IPS DF 4.7 (cell line): ENCODE results near the gene DLX1.

Source experiments
- DNase-seq: peaks from one replicate; pipeline ENCODE4 v3.0.0-alpha.2; 2013; ENCODE audit warnings: low spot score; ENCODE audit errors: extremely low read depth

DLX1 gene

DNA sequence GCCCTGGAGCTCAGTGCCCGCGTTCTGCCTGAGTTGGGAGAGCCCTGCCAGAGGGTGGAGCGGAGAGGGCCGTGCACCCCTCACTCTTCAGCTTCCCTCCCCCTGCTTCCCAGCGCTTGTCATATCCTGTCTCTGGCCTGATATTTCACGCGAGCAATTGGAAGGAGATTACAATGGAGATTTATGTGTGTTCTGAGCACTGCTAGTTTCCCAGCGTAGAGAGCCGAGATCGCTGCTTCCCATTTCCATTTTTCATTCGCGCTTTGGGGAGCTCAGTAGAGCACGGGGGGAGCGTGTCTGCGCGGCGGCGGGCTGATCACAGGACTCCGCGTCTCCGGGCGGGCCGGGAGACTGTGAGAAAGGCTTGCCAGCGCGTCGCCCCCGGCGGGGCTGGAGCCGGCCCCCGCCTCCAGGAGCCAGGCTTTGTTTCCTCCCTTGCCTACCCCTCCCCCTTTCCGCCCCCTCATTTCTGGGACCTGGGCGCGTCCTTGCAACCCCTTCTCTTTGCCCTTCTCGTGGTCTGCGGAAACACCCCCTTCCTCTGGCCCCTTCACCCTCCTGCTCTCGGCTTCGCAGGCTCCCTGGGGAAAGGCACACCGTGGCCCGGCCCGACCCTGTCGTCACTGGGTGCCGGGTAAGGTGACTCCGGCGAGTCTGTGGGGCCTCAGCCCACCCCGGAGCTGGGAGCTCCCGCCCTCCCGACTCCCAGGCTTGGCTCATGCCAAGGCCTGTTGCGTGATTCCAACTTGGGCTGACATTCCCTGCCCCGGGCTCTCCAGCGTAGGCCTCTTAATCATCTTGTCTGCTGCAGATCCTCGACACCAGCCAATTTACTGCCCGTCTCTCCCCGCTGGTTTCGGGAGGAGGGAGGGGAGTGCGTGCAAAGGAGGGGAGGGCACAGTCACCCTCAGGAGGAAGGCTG, 11.6 kb downstream of the DLX1 start:
- no peak for DNase-seq

DNA sequence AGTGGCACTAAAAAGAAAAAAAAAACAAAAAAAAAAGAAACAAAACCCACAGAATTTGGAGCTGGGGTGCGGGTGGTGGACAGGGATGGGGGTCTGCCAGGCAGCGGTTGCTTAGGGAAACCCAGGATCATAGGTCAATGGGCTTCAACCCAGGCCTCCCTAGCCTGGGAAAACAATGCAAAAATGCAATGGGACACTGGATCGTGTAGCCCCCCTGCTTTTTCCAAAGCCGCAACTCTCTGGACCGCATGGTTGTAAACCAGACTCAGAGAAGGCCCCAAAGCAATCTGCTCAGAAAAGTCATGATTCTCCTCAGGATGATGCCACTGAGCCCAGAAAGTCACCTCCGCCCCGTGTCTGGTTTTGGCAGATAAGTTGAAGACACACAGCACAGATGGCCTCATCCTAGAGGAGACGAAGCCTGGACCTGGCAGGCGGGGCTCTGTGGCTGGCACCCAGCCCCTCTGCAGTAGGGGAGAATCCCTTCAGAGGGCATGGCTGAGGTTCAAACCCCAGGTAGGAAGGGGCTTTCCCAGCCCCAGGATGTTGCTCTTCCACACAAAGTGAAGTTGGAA, 12.3 kb downstream of the DLX1 start:
- no peak for DNase-seq

DNA sequence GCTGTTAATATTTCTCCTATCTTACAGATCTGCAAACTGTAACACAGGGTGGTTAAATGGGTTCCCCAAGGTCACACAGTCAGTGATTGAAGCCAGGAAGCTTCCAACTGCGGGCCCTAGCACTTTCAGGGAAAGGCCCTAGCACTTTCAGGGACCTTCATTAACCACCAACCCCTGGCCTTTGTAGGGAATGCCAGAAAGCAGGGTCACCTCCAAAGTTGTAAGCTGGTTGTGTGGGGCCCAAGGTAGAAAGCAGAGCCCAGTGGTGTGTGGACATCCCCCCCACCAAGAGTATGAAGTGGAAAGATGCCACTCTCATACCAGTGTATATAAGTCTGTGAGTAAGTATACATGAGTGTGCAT, 13.0 kb downstream of the DLX1 start:
- DNase-seq = no peak

- DNase-seq = no peak
Measured at GRCh38 chr2:172098650-172099471, 13.6 kb downstream of the DLX1 start.

DNA sequence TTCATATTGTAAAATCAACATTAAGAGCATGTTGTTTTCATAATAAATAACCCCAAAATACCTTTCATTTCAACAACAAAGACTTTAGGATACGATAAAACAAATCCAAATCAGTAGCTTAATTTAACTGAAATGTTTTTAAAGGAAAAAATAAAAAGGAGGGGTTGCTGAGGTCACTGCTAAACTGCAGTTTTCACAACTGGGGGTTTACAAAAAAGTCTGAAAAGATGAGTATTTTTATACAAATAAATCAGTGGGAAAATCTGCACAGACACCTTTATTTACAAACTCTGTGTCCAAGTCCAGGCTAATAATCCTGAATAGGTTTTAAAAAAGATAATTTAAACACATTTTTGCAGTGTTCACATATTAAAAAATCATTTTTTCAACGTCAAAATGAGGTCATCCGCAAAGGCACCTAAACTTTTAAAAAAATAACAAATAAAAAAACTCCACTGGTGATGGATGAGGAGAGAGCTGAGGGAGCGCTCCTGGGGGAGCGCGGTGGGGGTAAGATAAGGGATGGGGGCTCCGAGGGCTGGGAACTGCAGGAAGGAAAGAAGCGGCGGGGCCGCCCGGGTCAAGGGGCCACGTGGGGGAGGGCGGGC, 14.3 kb downstream of the DLX1 start:
- DNase-seq = no peak

DNA sequence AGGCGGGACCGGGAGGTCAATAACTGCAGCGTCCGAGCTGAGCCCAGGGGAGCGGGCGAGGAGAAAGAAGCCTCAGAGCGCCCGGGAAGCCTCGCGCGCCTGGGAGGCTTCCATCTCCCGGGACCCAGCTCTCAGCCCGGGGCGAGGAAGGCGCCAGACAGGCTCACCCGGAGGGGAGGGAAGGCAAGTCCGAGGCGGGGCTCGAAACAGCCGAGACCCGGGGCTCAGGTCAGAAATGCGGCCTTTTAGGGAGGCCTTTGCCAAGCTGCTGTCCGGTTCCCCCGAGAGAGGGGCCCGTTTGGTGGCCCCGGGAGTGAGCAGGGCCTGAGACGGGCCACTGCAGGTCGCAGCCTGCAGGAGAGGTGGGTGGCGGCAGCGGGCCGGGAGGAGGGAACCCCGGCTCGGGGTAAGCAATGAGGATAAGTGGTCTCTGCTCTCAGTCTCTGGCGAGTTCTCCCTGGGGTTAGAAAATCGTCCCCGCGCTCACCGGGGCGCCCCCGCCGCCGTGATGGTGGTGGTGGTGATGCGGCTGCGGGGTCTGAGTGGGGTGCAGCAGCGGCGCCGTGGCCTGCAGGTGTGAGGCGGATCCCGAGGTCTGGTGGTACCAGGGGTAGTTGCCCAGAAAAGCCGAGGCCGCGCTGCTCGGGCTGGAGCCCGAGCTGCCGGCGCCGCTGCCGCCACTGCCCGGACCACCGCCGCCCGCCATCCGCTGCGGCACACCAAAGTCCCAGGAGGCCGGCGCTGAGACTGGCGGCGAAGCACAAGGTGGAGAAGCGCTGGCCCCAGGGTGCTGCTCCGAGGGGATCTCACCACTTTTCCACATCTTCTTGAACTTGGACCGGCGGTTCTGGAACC, 15.0 kb downstream of the DLX1 start:
- DNase-seq = no peak

GRCh38 chr2:172100935-172101820, 15.9 kb downstream of the DLX1 start:
- DNase-seq = no peak

DNA sequence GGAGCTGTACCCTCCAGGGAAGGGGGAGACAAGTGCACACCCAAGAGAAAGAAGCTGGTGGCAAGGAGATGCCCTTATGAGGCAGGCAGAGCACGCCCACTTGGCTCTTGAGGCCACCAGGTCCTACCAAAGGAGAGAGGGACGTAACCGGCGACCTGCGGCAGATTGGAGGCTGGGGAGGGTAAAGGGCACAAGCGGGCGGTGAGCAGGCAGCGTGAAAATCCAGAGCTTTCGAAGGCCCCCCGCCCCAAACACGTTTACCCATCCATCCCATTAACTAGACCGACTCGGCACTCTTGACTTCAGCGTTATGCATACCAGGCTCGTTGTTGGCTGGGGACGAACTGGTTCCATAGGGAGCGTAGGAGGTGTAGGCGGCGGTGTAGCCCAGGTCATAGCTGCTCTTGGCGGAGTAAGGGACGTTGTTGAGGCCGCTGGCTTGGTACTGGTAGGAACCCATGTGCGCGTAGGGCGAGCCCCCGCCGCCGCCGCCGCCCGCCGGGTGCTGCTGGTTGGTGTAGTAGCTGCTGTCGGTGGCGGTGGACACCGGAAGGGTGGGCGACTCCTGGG, 16.6 kb downstream of the DLX1 start:
- no peak for DNase-seq

DNA sequence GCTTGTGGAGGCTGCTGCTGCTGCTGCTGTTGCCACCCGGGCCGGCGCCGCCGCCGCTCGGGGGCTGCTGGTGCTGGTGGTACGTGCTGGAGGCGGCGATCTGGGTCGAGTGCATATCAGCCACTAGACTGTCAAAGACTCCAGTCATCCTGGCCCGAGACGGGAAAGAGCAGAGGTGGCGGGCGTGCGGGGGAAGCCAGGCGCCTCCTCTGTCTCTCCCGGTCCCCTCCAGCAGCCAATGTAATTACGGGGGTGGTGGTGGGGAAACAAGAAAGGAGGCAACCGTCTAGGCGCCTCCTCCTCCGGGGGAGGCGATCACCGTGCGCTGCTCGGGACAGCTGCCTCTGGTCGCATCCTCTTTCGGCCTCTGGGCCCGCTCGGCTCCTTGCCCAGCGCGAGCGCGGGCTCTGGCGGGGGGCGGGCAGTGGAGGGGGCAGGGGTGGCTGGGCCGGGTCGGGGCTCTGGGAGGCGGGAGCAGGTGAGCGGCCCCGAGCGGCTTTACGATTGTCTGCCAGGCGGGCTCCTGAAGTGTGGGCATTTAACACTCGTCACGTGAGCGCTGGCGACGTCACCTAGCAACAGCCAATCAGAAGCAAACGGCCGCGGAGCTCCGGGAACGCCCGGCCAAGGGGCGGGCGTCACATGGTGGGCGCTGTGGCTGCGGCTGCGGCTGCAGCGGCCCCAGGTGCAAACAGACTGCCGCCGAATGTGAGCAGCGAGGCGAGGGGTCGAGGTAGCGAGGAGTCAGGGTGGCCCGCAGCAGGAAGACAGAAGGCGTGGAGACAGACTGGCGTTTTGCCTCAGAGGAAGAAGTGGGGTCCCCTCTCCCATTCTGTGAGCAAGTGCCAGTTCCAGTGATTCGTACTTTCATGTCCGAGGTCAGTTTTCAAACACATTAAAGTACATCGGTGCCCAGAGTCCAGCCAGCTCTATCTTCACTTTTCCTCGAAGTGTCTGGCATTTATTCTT, 17.4 kb downstream of the DLX1 start, which contains the start of gene DLX2:
Gene DLX2, minus strand, starts transcription at position 510 of the 969 bp plus-strand sequence. Its CDS starts 362 bp downstream, at position 148.
- no peak for DNase-seq

- no peak for DNase-seq
Measured at GRCh38 chr2:172103471-172104272, 18.4 kb downstream of the DLX1 start.

DNA sequence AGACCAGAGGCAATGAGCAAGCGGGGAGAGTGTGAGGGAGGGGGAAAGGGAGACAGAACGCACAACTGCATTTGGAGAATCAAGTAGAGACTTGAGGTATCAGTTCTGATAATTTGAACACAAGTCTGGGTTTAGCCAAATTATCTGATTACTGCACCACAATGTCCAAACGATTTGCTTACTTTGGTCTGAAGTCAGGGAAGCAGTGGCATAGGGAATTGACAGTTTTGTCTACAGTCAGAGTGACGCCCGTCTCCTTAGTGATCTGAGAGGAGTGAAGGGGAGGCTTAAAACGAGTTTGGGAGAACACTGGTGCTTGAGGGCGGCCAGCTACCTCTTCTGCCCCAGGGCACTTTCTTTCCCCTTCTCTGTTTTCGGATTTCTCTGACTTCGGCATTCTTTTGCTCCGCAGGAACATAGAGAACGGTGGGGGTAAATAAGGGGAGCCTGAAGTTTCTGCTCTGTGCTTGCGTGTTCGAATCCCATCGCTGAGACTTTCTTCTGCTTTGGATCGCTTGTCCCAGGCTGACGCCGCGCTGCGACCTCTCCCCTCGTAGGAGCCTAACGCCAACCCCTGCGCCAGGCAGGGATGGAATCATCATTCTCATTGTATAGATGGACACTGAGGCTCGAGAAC, 20.3 kb downstream of the DLX1 start:
- DNase-seq = no peak

DNA sequence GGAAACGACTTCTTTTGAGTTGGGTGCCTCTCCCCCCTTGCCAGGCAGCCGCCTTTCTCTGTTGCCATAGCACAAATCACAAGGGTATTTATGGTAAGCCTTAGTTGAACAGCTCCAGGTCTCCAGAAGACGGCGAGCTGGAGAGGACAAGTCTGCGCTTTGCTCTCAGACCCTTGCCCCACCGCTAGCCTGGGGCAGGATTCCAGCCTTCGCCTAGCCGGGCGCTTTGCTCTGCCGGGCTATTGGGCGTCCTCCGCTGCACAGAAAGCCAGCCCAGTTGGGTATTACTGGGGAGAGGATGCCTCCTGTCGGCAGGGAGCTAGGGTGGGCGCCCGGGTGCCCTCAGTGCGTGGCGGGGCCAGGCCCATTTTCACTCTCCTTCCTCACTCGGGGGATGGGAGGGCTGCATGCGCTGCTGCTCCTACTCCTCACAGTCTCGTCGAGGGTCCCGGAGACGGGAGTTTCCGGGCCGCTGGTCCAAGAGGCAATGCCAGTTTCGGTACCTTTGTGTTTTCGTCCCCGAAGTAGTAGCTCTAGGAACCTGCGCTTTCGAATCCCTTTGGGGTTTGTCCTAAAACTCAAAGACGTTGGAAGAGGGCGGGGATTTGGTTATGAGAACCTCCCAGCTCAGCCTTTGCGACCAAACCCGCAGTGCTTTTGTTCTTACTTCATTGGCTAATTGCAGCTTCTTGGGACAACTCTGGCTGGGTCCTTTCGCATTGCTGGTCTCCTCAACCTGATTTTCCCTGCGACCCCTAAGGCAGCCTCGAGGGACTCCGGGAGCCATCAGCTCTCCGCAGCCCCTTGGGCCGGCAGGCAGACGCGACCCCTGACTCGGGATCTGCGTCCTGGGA, 21.0 kb downstream of the DLX1 start:
- no peak for DNase-seq

DNA sequence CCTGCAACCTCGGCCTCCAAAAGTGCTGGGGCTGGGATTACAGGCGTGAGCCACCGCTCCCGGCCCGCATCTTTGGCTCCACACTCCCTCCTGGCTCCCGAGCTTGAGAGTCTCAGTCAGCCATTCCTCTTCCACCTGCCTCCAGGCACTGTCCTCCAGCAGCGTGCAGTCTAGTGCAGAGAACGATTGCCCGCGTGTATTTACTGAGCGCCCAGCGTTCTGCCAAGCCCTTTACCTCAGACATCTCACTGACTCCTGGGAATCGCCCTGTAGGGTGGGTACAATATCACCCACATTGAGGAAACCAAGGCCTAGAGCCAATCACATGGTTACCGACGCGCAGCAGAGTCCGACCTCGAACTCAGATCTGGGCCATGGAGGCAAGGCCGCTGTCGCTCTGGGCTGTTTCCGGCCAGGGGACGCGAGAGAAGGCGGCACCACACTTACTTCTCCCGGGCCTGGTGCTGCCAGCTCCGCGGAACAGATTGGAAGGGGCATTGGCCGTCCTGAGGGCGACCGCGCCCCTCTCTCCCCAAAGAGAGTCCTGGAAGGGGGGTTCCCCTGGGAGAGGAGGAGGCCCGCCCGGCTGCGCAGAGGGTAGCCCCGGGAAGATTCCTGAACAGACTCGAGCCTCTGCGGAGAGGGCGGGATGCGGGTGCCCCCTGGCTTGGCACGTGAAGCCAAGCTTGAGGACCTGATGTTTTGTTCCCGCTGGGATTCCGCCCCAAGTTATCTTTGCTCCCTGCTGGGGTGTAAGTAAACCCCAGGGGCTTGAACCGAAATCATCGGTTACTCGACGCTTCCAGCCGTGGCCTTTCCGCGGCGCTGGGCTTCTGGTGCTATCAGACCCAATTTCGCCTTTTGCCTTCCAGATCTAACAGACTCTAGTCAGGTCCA, 22.6 kb downstream of the DLX1 start:
- no peak for DNase-seq

GRCh38 chr2:172108587-172108930, 23.3 kb downstream of the DLX1 start:
- no peak for DNase-seq
